Testis (tissue), 2 donors: ENCODE results near the gene HOOK1.

ENCODE experiments used
- POLR2A ChIP-seq: fragments of 450-650 bp; IDR thresholded peaks from one replicate; pipeline ENCODE4 v1.6.1; 2017; ENCODE audit warnings: antibody characterized with exemption, mild to moderate bottlenecking, moderate library complexity
- TF ChIP-seq, protein P1 (sequence below), 3 experiments: fragments of 450-650 bp in 2 of 3; fragments of 200-600 bp in 1 of 3; sonication (generic) in 1 of 3; IDR thresholded peaks; one replicate each; pipeline ENCODE4 v1.5.1; 2016 to 2019; ENCODE audit warnings: antibody characterized with exemption in 3 of 3, mild to moderate bottlenecking in 2 of 3, moderate library complexity in 1 of 3

DNA sequence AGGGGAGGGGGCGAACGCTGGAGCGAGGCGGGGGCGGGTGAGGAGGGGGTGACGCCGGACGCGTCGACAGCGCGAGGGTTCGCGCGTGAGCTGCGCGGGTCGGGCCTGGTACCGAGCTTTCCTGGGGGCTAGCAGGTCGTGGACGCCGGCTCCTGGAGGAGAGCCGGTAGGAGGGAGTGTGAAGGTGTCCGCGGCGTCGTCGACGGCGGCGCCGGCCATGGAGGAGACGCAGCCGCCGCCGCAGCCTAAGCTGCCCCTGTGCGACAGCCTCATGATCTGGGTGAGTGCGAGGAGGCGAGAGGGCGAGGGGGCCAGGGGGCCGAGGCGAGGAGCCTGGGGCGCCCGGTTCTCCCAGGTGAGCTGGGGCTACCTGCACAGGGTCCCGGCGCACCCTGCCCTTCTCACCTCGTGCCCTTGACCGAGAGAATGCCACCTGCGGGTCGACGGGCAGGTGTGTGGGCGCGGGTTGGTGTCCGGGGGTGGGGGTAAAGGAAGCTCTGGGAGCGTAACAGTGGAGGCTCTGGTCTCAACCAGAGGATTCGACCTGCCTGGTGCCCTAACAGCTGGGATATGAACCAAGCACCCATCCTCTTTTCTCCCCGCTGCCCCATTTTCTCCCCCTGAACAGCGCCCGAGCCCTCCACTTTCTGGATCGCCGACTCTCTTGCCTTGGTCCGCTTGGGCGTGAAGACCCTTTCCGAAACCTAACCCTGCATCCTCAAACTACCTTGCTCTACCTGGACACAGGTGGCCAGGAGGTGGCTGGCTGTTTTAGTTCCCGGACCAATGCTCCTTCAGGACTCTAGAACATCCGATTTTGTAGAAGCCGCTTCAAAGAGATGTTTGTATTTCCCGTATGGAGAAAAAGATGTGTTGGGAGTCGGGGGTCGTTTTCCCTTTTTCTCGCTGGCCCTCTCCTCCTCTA, at the start of gene HOOK1:
- TF ChIP-seq, protein P1, sequence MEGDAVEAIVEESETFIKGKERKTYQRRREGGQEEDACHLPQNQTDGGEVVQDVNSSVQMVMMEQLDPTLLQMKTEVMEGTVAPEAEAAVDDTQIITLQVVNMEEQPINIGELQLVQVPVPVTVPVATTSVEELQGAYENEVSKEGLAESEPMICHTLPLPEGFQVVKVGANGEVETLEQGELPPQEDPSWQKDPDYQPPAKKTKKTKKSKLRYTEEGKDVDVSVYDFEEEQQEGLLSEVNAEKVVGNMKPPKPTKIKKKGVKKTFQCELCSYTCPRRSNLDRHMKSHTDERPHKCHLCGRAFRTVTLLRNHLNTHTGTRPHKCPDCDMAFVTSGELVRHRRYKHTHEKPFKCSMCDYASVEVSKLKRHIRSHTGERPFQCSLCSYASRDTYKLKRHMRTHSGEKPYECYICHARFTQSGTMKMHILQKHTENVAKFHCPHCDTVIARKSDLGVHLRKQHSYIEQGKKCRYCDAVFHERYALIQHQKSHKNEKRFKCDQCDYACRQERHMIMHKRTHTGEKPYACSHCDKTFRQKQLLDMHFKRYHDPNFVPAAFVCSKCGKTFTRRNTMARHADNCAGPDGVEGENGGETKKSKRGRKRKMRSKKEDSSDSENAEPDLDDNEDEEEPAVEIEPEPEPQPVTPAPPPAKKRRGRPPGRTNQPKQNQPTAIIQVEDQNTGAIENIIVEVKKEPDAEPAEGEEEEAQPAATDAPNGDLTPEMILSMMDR (IDR thresholded peaks at IDR 0.05) = no peak
- TF ChIP-seq POLR2A = no peak
